ENCODE results near the gene EVA1A. TPM values are rescaled to one million over a fixed set of nuclear protein-coding genes. Genes with fewer than 3 reads are reported as not detected.

EVA1A gene
- total RNA-seq, 1 experiment from 2014 or later = not detected

DNA sequence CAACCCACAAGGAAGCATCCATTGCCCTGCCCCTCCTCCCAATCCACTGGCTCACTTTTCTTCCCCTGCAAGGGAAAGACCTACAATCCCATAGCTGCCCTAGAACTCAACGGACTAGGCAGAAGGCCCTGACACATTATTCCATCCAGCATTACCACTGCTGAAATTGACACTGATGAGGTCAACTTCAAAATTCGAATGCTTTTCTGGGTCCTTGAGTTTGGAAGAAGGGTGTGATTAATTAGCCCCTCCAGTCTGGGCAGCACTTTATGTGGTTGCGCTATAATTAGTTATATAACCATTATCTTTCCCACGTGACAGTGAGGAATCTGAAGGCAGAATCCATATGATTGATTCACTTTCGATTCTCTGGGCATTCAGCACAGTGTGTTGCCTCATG lies 55.7 kb downstream of the EVA1A start:
- BruUV-seq (replicated peaks) = no TSS peak
- no peak overlapping the region for H3K27ac Mint-ChIP-seq (ENCODE audit: unreplicated experiment)
- H3K9me3 Mint-ChIP-seq (ENCODE audit: low read depth, unreplicated experiment) = peaks cover 16% of the 10 kb centered on the region
- intact Hi-C loops (cut with micrococcal nuclease; ENCODE audit: unreplicated experiment) = no loop called here
- no peak overlapping the region for H3K4me3 Mint-ChIP-seq (ENCODE audit: low read depth, unreplicated experiment)
- no peaks in the 10 kb centered on the region for H3K36me3 Mint-ChIP-seq (ENCODE audit: insufficient read depth, unreplicated experiment)
- CTCF ChIA-PET = no interaction called here
- peaks cover 16% of the 10 kb centered on the region for H3K27me3 Mint-ChIP-seq (ENCODE audit: unreplicated experiment)
- TF ChIP-seq, protein P1, sequence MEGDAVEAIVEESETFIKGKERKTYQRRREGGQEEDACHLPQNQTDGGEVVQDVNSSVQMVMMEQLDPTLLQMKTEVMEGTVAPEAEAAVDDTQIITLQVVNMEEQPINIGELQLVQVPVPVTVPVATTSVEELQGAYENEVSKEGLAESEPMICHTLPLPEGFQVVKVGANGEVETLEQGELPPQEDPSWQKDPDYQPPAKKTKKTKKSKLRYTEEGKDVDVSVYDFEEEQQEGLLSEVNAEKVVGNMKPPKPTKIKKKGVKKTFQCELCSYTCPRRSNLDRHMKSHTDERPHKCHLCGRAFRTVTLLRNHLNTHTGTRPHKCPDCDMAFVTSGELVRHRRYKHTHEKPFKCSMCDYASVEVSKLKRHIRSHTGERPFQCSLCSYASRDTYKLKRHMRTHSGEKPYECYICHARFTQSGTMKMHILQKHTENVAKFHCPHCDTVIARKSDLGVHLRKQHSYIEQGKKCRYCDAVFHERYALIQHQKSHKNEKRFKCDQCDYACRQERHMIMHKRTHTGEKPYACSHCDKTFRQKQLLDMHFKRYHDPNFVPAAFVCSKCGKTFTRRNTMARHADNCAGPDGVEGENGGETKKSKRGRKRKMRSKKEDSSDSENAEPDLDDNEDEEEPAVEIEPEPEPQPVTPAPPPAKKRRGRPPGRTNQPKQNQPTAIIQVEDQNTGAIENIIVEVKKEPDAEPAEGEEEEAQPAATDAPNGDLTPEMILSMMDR (IDR thresholded peaks at IDR 0.05; ENCODE audit: unreplicated experiment) = no peak
- DNase-seq = no peak
- no peaks in the 10 kb centered on the region for H3K4me1 Mint-ChIP-seq (ENCODE audit: low read depth, unreplicated experiment)

DNA sequence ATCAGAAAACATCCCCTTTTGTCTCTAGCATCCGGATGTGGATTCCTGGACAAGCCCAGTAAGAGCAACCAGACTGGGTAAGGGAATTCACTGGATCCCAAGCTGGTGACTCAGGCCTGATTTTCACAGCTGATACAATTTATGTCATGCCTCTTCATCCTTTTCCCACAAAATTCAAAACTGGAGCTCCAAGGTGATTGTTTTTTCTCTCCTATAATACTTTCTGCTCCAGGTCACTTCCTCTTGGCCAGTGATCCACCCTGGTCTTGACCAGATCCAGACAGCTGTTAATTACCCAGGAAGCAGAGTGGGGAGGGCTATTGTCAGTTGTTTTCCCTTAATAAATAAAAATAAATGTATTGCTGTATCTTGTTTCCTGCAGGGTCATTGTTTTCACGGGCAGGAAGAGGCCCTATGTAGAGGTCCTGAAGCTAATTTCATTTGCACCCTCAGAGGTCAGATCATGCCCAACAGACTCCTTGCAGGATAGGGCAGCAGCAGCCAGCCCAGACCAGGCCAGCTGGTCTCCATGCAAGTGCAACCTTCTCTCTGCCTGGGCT lies 57.6 kb downstream of the EVA1A start:
- Mint-ChIP-seq H3K36me3 (ENCODE audit: insufficient read depth, unreplicated experiment) (no peaks in the 10 kb centered on the region), H3K4me1 (ENCODE audit: low read depth, unreplicated experiment) (no peaks in the 10 kb centered on the region), H3K27me3 (ENCODE audit: unreplicated experiment) (peaks cover 16% of the 10 kb centered on the region), H3K9me3 (ENCODE audit: low read depth, unreplicated experiment) (peaks cover 12% of the 10 kb centered on the region), H3K27ac (ENCODE audit: unreplicated experiment) (no peak overlapping the region), H3K4me3 (ENCODE audit: low read depth, unreplicated experiment) (no peak overlapping the region)
- CTCF ChIA-PET = interaction anchor here (0.6 kb wide), 1 partner anchor 66 kb away, joined by 3 read pairs; no protein-coding TSS in a partner anchor
- no TSS peak for BruUV-seq (replicated peaks)
- DNase-seq = no peak
- TF ChIP-seq, protein P1 (IDR thresholded peaks at IDR 0.05; ENCODE audit: unreplicated experiment) = no peak
- intact Hi-C loops (cut with micrococcal nuclease; ENCODE audit: unreplicated experiment) = no loop called here

DNA sequence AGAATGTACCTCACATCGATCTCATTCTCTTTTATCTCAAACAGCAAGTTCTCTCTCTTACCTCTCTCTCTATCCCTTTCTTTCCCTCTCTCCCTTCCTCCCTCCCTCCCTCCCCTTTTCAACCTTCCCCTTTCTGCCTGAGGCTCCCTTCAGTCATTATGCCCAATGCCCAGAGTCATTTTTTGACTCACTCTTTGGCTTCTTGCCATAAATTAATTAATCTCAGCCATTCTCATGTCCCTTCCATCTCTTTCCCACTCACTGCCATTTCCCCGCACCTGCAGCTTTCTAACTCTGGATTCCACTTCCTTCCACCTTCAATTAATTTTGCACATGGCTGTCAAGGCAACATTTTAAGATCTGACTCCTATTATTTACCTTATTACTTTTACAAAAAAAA lies 60.1 kb downstream of the EVA1A start:
- CTCF ChIA-PET = interaction anchor here (0.7 kb wide), 1 partner anchor 162 kb away, joined by 5 read pairs; no protein-coding TSS in a partner anchor
- Mint-ChIP-seq H3K27ac (ENCODE audit: unreplicated experiment) (no peak overlapping the region), H3K9me3 (ENCODE audit: low read depth, unreplicated experiment) (peaks cover 5% of the 10 kb centered on the region), H3K4me1 (ENCODE audit: low read depth, unreplicated experiment) (no peaks in the 10 kb centered on the region), H3K27me3 (ENCODE audit: unreplicated experiment) (peaks cover 16% of the 10 kb centered on the region), H3K4me3 (ENCODE audit: low read depth, unreplicated experiment) (no peak overlapping the region), H3K36me3 (ENCODE audit: insufficient read depth, unreplicated experiment) (no peaks in the 10 kb centered on the region)
- no peak for DNase-seq
- TF ChIP-seq, protein P1 (IDR thresholded peaks at IDR 0.05; ENCODE audit: unreplicated experiment) = no peak
- no TSS peak for BruUV-seq (replicated peaks)
- intact Hi-C loops (cut with micrococcal nuclease; ENCODE audit: unreplicated experiment) = no loop called here

DNA sequence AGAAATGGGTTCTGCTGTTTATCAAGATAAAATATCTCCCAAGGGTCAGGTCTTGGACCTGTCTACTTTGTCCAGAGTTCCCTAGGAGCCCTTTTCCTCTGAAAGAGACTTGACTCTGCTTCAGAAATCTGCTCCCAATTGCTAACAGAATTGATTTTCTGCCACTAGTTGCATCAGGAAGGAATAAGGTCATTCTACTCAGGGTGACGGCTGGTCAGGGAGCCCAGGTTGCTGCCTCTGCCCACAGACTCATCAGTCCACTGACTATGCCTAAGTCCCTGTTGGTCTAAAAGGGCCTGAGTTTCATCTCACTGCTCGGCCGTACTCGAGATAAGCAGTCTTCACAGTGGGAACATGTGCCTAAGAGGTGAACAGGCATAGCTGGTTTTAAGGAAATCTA lies 61.2 kb downstream of the EVA1A start:
- Mint-ChIP-seq H3K4me1 (ENCODE audit: low read depth, unreplicated experiment) (no peaks in the 10 kb centered on the region), H3K9me3 (ENCODE audit: low read depth, unreplicated experiment) (peaks cover 5% of the 10 kb centered on the region), H3K27ac (ENCODE audit: unreplicated experiment) (no peak overlapping the region), H3K4me3 (ENCODE audit: low read depth, unreplicated experiment) (no peak overlapping the region), H3K27me3 (ENCODE audit: unreplicated experiment) (peaks cover 16% of the 10 kb centered on the region), H3K36me3 (ENCODE audit: insufficient read depth, unreplicated experiment) (no peaks in the 10 kb centered on the region)
- CTCF ChIA-PET = no interaction called here
- DNase-seq = no peak
- TF ChIP-seq, protein P1 (IDR thresholded peaks at IDR 0.05; ENCODE audit: unreplicated experiment) = no peak
- intact Hi-C loops (cut with micrococcal nuclease; ENCODE audit: unreplicated experiment) = no loop called here
- BruUV-seq (replicated peaks) = no TSS peak
